ENCODE data around the gene ZFYVE1.

Gene ZFYVE1

GRCh38 chr14:72926292-72927028 is 100.4 kb downstream of the ZFYVE1 start, which contains the start of gene DCAF4:
Gene DCAF4 (plus strand): TSS chr14:72926464. CDS start chr14:72937979, 11,515 bp downstream.
- H3K79me2 ChIP-seq (ENCODE audit: low read length) = peaks cover 30% of the 10 kb centered on the region
- H3K27ac ChIP-seq (ENCODE audit: low read length) = peak within 1 kb of the TSS; percentile 50
- H3K4me2 ChIP-seq (ENCODE audit: low read length) = peak within 1 kb of the TSS; percentile 90
- H3K4me1 ChIP-seq (ENCODE audit: low read length) = peaks cover 8% of the 10 kb centered on the region; the same call in 1 of the 2 replicates
- H3K27me3 ChIP-seq (ENCODE audit: low read depth, low read length) = 0 out of 2 replicates have a peak, but pooled peaks cover 3% of the 10 kb centered on the region
- no peaks in the 10 kb centered on the region for H3K9me3 ChIP-seq (ENCODE audit: insufficient read depth, low read length)
- H3K9ac ChIP-seq (ENCODE audit: low read length) = peak within 1 kb of the TSS; percentile 76
- peak within 1 kb of the TSS; percentile 62; the same call in 1 of the 2 replicates for H2AFZ ChIP-seq (ENCODE audit: low read depth, low read length)
- peak within 1 kb of the TSS; percentile 97 for H3K4me3 ChIP-seq (ENCODE audit: low read length)
- no peak for TF ChIP-seq CTCF (IDR thresholded peaks at IDR 0.05; ENCODE audit: low read depth, low read length)
- TF ChIP-seq EZH2phosphoT487 (IDR thresholded peaks at IDR 0.05; ENCODE audit: low read depth) = no peak
- H3K36me3 ChIP-seq (replicated peaks; ENCODE audit: low read depth, low read length) = no peaks in the 10 kb centered on the region
- no peaks in the 10 kb centered on the region for H4K20me1 ChIP-seq (ENCODE audit: insufficient read depth, low read length)

GRCh38 chr14:72925815-72926291 is 101.1 kb downstream of the ZFYVE1 start:
- Histone ChIP-seq H3K9ac (ENCODE audit: low read length) (peak overlapping the region; percentile 59), H3K36me3 (replicated peaks; ENCODE audit: low read depth, low read length) (no peaks in the 10 kb centered on the region)

GRCh38 chr14:72925171-72925759 is 101.6 kb downstream of the ZFYVE1 start:
- H3K4me1 ChIP-seq (ENCODE audit: low read length) = peaks cover 8% of the 10 kb centered on the region; the same call in 1 of the 2 replicates
- no peaks in the 10 kb centered on the region for H3K9me3 ChIP-seq (ENCODE audit: insufficient read depth, low read length)
- no peaks in the 10 kb centered on the region for H4K20me1 ChIP-seq (ENCODE audit: insufficient read depth, low read length)
- H3K4me3 ChIP-seq (ENCODE audit: low read length) = peak overlapping the region; percentile 97
- peak overlapping the region; percentile 90 for H3K4me2 ChIP-seq (ENCODE audit: low read length)
- H3K36me3 ChIP-seq (replicated peaks; ENCODE audit: low read depth, low read length) = no peaks in the 10 kb centered on the region
- TF ChIP-seq CTCF (IDR thresholded peaks at IDR 0.05; ENCODE audit: low read depth, low read length) = no peak
- no peak for TF ChIP-seq EZH2phosphoT487 (IDR thresholded peaks at IDR 0.05; ENCODE audit: low read depth)
- H3K79me2 ChIP-seq (ENCODE audit: low read length) = peaks cover 20% of the 10 kb centered on the region
- H2AFZ ChIP-seq (ENCODE audit: low read depth, low read length) = peak overlapping the region; percentile 54; the same call in 1 of the 2 replicates
- peaks cover 8% of the 10 kb centered on the region; the same call in 1 of the 2 replicates for H3K27me3 ChIP-seq (ENCODE audit: low read depth, low read length)
- H3K9ac ChIP-seq (ENCODE audit: low read length) = peak overlapping the region; percentile 59
- H3K27ac ChIP-seq (ENCODE audit: low read length) = no peak overlapping the region

More at GRCh38 chr14:72925815-72926291, 101.1 kb downstream of the ZFYVE1 start:
- Histone ChIP-seq H3K9me3 (ENCODE audit: insufficient read depth, low read length) (no peaks in the 10 kb centered on the region), H3K4me3 (ENCODE audit: low read length) (peak overlapping the region; percentile 97), H3K4me1 (ENCODE audit: low read length) (peaks cover 8% of the 10 kb centered on the region; the same call in 1 of the 2 replicates), H2AFZ (ENCODE audit: low read depth, low read length) (peak overlapping the region; percentile 54; the same call in 1 of the 2 replicates), H3K27me3 (ENCODE audit: low read depth, low read length) (peaks cover 8% of the 10 kb centered on the region; the same call in 1 of the 2 replicates), H3K79me2 (ENCODE audit: low read length) (peaks cover 26% of the 10 kb centered on the region), H4K20me1 (ENCODE audit: insufficient read depth, low read length) (no peaks in the 10 kb centered on the region), H3K27ac (ENCODE audit: low read length) (no peak overlapping the region), H3K4me2 (ENCODE audit: low read length) (peak overlapping the region; percentile 90)
- TF ChIP-seq CTCF (IDR thresholded peaks at IDR 0.05; ENCODE audit: low read depth, low read length) = no peak
- no peak for TF ChIP-seq EZH2phosphoT487 (IDR thresholded peaks at IDR 0.05; ENCODE audit: low read depth)

- Histone ChIP-seq H3K36me3 (replicated peaks; ENCODE audit: low read depth, low read length) (no peaks in the 10 kb centered on the region), H3K27ac (ENCODE audit: low read length) (no peak overlapping the region), H2AFZ (ENCODE audit: low read depth, low read length) (no peak overlapping the region), H3K4me2 (ENCODE audit: low read length) (no peak overlapping the region), H4K20me1 (ENCODE audit: insufficient read depth, low read length) (no peaks in the 10 kb centered on the region), H3K4me1 (ENCODE audit: low read length) (peaks cover 8% of the 10 kb centered on the region; the same call in 1 of the 2 replicates), H3K4me3 (ENCODE audit: low read length) (no peak overlapping the region), H3K9me3 (ENCODE audit: insufficient read depth, low read length) (no peaks in the 10 kb centered on the region), H3K27me3 (ENCODE audit: low read depth, low read length) (peaks cover 14% of the 10 kb centered on the region), H3K9ac (ENCODE audit: low read length) (no peak overlapping the region), H3K79me2 (ENCODE audit: low read length) (peaks cover 15% of the 10 kb centered on the region)
- no peak for TF ChIP-seq EZH2phosphoT487 (IDR thresholded peaks at IDR 0.05; ENCODE audit: low read depth)
- TF ChIP-seq CTCF (IDR thresholded peaks at IDR 0.05; ENCODE audit: low read depth, low read length) = no peak
These were observed 102.6 kb downstream of the ZFYVE1 start for GRCh38 chr14:72924337-72924736.
